Duodenal mucosa (tissue), 2 donors: ENCODE results near the gene TRAF3IP1.

Experiments used
- H3K27ac ChIP-seq: one replicate; pipeline ENCODE4 v1.7.0; 2013; ENCODE audit warnings: low read depth, low read length
- H3K27me3 ChIP-seq, 2 donors: one replicate each; pipeline ENCODE4 v1.7.0; 2013; ENCODE audit warnings: low read length in 2 of 2, control low read depth in 1 of 2; ENCODE audit not compliant: insufficient read depth in 2 of 2, control insufficient read depth in 1 of 2
- H3K36me3 ChIP-seq, 2 donors: one replicate each; pipeline ENCODE4 v1.7.0; 2013; ENCODE audit warnings: low read length in 2 of 2, control low read depth in 1 of 2; ENCODE audit not compliant: insufficient read depth in 2 of 2, control insufficient read depth in 1 of 2
- H3K4me1 ChIP-seq, 2 donors: one replicate each; pipeline ENCODE4 v1.7.0; 2013; ENCODE audit warnings: low read length in 2 of 2, control low read depth in 1 of 2; ENCODE audit not compliant: insufficient read depth in 2 of 2, control insufficient read depth in 1 of 2
- H3K4me3 ChIP-seq, 2 donors: one replicate each; pipeline ENCODE4 v1.7.0; 2013; ENCODE audit warnings: low read length in 2 of 2, low read depth in 1 of 2
- H3K9ac ChIP-seq, 2 donors: one replicate each; pipeline ENCODE4 v1.7.0; 2013; ENCODE audit warnings: low read length in 2 of 2, low read depth in 1 of 2
- H3K9me3 ChIP-seq, 2 donors: one replicate each; pipeline ENCODE4 v1.7.0; 2013; ENCODE audit warnings: low read length in 2 of 2, control low read depth in 1 of 2; ENCODE audit not compliant: control insufficient read depth in 1 of 2

TRAF3IP1 gene

DNA sequence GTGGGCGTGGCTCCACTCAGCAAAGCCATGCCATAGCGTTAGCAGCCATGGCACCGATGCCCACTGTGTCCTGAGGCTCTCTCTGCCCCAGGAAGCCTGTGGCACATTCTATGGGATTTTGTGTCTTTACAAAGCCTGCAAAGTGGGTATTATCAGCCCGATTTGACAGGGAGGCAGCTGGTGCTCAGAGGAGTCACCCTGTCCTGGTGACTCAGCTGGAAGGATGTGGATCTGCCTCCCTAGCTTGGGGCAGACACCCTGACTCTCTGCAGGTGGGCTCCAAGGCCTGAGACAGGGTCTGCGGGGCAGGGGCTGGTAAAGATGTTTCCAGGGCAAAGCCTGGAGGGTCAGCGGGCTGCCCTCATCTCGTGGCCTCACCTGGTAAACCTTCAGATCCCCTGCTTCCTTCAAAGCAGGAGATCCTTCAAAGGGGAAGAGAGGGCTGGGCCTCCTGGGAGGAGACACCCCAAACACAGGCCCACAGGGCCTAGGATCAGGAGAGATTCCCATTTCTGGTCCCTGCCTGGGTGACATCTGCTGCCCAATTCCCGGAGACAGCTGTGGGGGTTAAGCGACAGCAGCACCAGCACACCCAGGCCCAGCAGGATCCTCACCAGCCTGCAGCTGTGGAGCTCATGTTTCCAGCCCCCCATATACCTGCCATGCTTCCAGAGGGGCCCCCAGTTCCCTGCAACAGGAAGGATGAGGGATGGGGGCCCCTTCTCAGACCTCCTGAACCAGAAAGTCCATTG is 103.4 kb downstream of the TRAF3IP1 start:
- no peaks in the 10 kb centered on the region for H3K9me3 ChIP-seq
- no peak overlapping the region for H3K27ac ChIP-seq
- H3K36me3 ChIP-seq = no peaks in the 10 kb centered on the region
- H3K27me3 ChIP-seq = no peaks in the 10 kb centered on the region
- H3K9ac ChIP-seq = no peak overlapping the region
- H3K4me1 ChIP-seq = peaks cover 23 to 25% of the 10 kb centered on the region in 2 donors
- no peak overlapping the region for H3K4me3 ChIP-seq

DNA sequence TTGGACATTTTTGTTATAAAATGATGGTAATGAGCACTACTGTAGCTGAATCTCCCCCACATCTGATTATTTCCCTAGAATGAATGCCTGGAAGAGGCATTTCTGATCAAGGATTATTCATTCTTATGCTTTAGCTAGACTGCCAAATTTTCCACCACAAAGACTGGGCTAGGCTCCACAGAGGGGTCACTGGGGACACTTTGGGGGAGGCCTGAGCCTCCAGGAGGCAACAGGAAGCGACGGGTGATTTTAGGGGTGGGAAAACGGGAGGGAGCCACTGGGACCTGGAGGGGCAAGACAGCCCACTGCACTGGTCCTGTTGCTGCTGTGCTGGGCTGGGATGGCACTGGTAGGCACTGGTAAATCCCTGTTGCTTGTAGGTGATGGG is 104.0 kb downstream of the TRAF3IP1 start:
- Histone ChIP-seq H3K27me3 (no peaks in the 10 kb centered on the region), H3K36me3 (no peaks in the 10 kb centered on the region), H3K9me3 (no peaks in the 10 kb centered on the region), H3K4me3 (no peak overlapping the region), H3K9ac (no peak overlapping the region), H3K4me1 (peaks cover 23 to 25% of the 10 kb centered on the region in 2 donors), H3K27ac (no peak overlapping the region)

DNA sequence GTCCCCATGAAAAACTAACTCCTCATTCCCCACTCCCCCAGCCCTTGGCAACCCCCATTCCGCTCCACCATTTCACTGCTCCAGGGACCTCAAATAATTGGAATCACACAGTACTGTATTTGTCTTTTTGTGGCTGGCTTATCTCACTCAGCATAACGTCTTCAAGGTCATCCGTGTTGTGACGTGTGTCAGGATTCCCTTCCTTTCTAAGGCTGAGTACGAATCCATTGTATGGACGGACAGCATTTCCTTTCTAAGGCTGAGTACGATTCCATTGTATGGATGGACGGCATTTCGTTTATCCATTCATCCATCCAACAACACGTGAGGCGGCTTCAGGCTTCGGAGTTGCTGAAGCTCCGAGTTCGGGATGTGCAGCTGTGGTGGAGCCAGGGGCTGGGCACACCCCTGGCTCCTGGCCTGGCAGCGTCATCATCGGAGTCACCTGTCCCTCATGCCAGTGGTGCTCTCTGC is 105.2 kb downstream of the TRAF3IP1 start:
- H3K4me1 ChIP-seq = peaks cover 21 to 23% of the 10 kb centered on the region in 2 donors
- peaks cover 2 to 4% of the 10 kb centered on the region in 2 donors for H3K36me3 ChIP-seq
- H3K27ac ChIP-seq = no peak overlapping the region
- no peaks in the 10 kb centered on the region for H3K9me3 ChIP-seq
- H3K4me3 ChIP-seq = peak overlapping the region; percentile 94 to 96
- peak overlapping the region; percentile 76 to 95 for H3K9ac ChIP-seq
- H3K27me3 ChIP-seq = no peaks in the 10 kb centered on the region

DNA sequence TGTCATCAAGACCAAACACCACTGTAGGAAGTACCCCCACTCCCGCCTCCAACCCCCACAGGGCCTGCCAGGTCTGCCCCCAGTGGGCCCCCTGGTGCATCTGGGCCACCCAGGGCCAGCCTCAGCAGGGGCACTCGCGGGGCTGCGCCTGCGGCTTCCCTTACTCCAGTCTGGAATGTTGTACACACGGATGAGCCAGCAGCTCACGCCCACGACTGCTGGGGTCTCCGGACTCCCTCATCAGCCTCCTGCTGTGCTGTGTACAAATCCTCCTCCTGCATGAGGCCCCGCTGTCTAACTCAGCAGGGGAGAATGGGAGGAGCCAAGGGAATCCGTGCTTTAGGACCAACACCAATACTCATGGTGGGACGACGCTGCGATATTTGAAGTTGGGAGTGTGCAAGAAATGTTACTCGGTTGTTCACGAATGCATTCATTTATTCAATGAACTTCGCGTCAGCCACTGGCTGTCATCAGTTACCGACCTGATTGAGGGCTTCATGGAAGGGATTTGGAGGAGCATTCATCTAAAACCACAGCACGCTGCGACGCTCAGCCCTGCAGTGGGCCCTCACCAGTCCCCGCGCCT is 105.8 kb downstream of the TRAF3IP1 start:
- Histone ChIP-seq H3K27me3 (no peaks in the 10 kb centered on the region), H3K9ac (peak overlapping the region; percentile 76 to 95), H3K4me1 (peaks cover 16 to 20% of the 10 kb centered on the region in 2 donors), H3K36me3 (peaks cover 5 to 7% of the 10 kb centered on the region in 2 donors), H3K9me3 (no peaks in the 10 kb centered on the region), H3K4me3 (peak overlapping the region; percentile 94 to 96), H3K27ac (peak overlapping the region; percentile 97)

DNA sequence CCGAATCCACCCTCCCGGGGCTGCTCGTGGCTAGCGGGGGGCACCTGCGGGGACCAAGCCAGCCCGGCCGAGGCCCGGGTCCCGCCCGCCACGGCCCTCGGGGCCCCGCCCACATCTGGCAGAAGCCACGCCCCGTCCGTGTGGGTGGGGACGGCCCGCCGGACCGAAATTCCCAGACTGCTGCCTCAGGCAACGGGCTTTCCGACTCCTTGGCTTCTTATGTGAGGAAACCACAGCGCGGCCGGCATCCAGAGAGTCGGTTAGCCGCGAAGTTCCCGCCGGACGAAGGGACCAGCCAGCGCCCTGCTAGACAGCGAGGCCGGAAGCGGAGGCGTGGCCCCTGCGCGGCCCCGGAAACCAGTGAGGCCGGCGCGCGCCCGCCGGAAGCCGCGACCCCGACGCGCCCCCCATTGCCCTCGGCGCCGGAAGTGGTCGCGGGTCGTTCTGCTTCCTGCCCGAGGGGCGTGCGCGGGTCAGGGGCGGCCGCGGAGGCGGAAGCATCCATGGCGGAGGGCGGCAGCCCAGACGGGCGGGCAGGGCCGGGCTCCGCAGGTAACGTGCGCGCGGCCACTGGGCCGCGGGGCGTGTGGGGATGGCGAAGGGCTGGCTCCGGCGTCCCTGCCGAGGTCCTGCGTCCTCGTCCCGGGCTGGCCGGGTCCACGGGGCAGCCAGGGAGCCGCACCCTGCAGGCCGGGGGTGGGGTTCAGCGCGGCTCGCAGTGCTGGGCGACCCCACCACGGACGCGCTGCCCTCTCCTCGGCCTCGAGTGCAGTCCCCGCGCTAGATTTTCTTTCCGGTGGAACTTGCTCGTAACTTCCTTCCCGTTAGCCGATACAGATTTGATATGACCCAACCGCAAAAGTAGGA is 106.5 kb downstream of the TRAF3IP1 start, which contains the start of gene ASB1:
TSS of gene ASB1 (plus strand) at position 360 of the 867 bp plus-strand sequence. CDS start at position 504, 144 bp downstream.
- peaks cover 5 to 8% of the 10 kb centered on the region in 2 donors for H3K36me3 ChIP-seq
- H3K9me3 ChIP-seq = no peaks in the 10 kb centered on the region

DNA sequence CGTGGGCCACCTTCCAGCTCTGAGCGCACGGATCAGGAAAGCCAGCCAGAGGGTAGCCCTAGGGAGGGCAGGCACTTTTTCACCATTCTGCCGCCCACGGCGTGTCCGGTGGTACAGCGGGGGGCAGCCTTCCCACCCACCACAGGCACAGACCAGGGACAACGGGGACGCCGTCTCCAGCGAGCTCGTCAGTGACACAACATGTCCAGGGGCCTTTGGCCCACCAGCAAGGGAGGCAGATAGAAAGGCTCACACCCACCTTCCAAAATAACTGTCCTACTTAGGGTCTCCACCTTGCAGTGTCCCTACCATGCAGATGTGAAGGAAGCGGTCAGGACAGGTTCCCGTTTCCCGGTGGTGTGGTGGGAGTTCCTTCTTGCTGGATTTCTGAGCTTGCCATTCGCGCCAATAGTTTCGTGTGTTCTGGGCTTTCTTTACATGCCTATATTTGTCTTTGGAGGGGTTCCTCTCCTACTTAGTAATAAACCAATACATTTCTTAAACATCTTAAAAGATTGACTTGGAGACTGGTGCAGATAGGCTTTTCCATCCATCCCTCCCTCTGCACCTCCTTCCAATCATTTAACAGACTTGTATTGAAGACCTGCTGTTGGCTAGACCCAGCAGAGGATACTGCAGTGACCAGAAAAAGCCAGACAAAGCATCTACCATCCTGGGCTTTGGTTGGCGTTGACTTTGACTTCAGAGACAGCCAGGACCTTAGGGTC is 107.3 kb downstream of the TRAF3IP1 start:
- no peak overlapping the region for H3K27ac ChIP-seq
- peak overlapping the region; percentile 76 to 95 for H3K9ac ChIP-seq
- peaks cover 5 to 8% of the 10 kb centered on the region in 2 donors for H3K36me3 ChIP-seq
- H3K9me3 ChIP-seq = no peaks in the 10 kb centered on the region
- H3K27me3 ChIP-seq = no peaks in the 10 kb centered on the region
- H3K4me3 ChIP-seq = peak overlapping the region; percentile 94 to 96
- peaks cover 11 to 20% of the 10 kb centered on the region in 2 donors for H3K4me1 ChIP-seq

More for the DNA sequence above, 106.5 kb downstream of the TRAF3IP1 start, which contains the start of gene ASB1:
- peak within 1 kb of the TSS; percentile 94 to 96 for H3K4me3 ChIP-seq
- H3K27me3 ChIP-seq = no peaks in the 10 kb centered on the region
- H3K27ac ChIP-seq = peak within 1 kb of the TSS; percentile 97
- H3K9ac ChIP-seq = peak within 1 kb of the TSS; percentile 76 to 95
- H3K4me1 ChIP-seq = peaks cover 11 to 20% of the 10 kb centered on the region in 2 donors

DNA sequence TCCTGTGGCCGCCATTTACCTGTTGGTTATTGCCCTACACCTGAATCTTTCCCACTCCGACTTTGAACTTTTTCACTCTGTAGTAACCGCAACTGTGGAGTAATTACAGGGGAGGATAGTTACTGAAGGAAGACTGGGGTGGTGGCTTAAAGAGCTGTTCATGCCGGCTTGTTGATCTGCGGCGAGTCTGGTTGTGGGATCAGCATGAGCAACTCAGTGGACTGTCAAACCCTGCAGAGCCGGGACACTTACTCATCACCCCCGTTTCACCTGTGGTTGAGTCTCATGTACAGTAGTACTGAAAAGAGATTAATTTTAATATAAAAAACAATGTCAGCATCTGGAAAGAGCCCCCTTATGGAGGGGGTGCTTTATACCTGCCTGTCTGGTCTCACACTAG is 108.5 kb downstream of the TRAF3IP1 start:
- Histone ChIP-seq H3K27me3 (no peaks in the 10 kb centered on the region), H3K9ac (no peak overlapping the region), H3K4me3 (no peak overlapping the region), H3K27ac (no peak overlapping the region), H3K36me3 (peaks cover 12 to 16% of the 10 kb centered on the region in 2 donors), H3K4me1 (peaks cover 11 to 20% of the 10 kb centered on the region in 2 donors), H3K9me3 (no peaks in the 10 kb centered on the region)

DNA sequence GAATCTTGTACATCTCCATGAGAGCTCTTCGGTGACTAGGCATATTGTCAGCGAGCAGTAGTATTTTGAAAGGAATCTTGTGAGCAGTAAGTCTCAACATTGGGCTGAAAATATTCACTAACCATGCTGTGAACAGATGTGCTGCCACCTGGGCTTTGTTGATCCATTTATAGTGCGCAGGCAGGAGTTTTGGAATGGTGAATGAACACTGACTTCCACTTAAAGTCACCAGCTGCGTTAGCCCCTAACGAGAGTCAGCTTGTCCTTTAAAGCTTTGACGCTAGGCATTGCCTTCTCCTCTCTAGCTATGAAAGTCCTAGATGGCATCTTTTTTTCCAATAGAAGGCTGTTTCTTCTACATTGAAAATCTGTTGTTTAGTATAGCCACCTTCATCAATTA is 110.5 kb downstream of the TRAF3IP1 start:
- Histone ChIP-seq H3K4me1 (peaks cover 11 to 17% of the 10 kb centered on the region in 2 donors), H3K9me3 (no peaks in the 10 kb centered on the region), H3K27me3 (no peaks in the 10 kb centered on the region), H3K4me3 (no peak overlapping the region), H3K27ac (no peak overlapping the region), H3K9ac (no peak overlapping the region), H3K36me3 (peaks cover 22 to 35% of the 10 kb centered on the region in 2 donors)

DNA sequence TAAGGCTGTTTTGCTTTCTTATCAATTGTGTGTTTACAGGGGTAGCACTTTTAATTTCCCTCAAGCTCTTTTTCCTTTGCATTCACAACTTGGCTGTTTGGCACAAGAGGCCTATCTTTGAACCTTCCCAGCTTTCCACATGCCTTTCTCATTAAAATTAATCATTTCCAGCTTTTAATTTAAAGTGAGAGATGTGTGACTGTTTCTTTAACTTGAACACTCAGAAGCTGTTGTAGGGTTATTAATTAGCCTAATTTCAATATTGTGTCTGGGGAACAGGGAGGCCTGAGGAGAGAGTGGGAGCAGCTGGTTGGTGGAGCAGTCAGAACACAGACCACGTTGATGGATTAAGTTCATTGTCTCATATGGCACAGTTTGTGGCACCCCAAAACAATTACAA is 111.1 kb downstream of the TRAF3IP1 start:
- H3K4me3 ChIP-seq = no peak overlapping the region
- H3K9ac ChIP-seq = no peak overlapping the region
- H3K27ac ChIP-seq = no peak overlapping the region
- H3K36me3 ChIP-seq = peaks cover 22 to 38% of the 10 kb centered on the region in 2 donors
- no peaks in the 10 kb centered on the region for H3K9me3 ChIP-seq
- no peaks in the 10 kb centered on the region for H3K27me3 ChIP-seq
- H3K4me1 ChIP-seq = peaks cover 11 to 13% of the 10 kb centered on the region in 2 donors
